Measurements from ENCODE around the gene SYT2.

SYT2 gene

DNA sequence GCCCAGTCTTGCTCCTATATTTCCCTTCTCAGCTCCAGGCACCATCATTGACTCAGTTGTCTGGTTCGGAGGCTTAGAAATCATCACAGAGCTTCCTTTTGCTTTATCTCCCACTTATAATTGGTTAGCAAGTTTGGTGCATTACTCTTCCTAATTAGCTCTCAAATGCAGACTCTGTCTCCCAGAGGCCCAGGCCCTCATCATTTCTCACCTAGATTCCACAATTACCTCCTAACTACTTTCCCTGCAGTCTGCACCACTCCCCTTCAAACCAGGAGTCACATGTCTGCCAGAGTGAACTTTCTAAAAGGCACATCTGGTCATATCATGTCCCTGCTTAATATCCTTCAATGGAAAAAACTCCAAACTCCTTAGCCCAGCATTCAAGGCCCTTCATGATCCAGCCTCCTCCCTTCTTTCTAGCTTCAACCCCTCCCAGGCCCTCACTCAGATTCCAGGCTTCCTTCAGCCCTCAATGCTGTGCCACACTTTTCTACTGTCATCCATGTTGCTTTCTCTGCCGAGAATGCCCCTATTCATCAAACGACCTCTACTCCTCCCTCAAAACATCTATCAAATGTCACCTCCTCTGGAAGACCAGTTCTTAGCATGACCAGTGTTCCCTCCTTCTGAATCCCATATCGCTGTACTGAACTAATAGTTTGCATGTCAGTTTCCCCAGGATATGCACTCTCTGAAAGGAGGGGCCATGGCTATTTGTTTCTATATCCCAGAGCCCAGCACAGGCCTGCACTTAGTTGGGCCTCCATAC, 30.7 kb downstream of the SYT2 start:
- no peak for DNase-seq (ENCODE audit: low read depth in 2 of 2)

DNA sequence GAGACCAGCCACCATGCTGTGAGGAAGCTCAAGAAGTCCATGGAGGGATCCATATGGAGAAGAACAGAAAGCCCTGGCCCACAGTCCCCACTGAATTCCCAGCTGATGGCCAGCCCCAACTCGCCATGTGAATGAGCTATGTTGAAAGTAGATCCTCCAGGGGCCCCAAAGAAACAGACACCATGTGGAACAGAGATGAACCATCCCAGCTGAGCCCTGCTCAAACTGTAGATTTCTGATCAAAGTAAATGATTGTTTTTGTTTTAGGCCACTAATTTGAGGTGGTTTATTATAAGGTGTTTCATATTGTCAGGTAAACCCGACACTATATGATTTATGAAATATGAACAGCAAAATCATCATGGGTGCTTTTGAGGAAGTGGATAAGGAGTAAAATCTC, 32.8 kb downstream of the SYT2 start:
- no peak for DNase-seq (ENCODE audit: low read depth in 2 of 2)

DNA sequence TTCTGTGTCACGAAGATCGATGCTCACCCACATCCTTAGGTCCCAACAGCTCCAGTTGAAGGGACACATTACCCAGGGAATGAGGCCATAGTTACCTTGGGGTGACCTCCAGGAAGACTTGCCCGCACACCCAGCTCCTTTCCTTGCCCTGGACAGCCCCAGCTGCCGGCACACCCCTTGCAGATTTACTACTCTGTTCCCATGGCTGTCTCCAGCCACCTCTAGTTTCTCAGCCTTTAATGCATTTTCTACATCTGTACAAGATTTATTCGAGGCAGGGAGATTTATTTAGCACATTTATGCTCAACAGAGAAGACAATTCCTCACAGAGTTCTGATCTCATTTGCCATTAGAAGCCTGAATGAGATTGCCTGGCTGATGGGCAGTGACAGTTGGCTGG, 36.7 kb downstream of the SYT2 start:
- no peak for DNase-seq (ENCODE audit: low read depth in 2 of 2)

DNA sequence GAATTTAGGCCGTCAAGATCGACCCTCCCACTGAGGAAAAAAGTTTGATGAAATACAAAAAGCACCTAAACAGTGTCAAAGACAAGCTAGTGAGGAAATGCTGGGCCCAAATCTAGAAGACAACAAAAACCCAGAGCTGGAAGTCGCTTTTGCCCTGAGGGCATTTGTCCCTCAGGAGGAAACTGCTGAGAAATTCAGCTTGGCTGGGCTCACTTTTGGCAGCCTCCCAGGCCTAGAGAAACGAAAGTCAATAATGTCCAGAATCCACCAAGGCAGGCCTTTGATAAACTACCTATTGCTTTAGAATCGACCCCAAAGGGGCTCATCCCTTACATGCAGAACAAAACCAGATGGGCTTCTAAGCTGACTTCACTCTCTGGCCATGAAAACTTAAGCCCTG, 38.9 kb downstream of the SYT2 start:
- DNase-seq (ENCODE audit: low read depth in 2 of 2): no peak

DNA sequence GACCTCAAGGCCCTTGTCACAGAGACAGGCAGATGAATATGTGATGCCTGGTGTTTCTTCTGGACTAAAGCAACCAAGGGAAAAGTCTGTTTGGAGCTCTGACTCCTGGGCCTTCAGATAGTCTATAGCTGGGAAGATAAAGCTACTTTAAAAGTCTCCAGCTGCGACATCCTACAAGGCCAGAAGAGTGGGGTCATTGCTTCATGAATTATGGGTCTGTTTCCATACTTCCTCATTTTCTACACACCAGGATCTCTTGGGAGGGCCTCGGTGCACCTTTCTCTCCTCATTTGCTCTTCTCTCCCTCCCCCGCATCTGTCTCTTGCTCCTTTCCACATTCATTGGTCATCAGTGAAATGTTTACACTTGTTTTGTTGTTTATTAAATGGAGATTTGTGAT, 44.8 kb downstream of the SYT2 start:
- DNase-seq (ENCODE audit: low read depth in 2 of 2): no peak

DNA sequence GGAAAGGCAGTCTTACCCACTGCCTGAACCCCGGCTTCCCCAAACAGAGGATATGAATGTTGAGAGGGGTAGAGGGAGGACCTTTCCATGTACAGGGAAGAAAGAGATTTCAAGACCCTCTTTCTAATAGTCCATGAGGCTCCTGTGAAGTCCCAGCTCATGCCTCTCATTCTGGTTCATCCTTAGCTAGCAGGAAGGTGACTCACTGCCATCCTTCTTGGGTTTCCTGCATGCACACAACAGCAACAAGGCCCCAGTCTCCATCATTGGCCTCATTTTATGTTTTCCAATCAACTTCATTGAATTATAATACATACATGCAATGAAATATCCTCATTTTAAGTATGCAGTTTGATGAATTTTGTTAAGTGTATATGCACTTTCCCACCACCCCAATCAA, 46.2 kb downstream of the SYT2 start:
- DNase-seq (ENCODE audit: low read depth in 2 of 2): no peak

DNA sequence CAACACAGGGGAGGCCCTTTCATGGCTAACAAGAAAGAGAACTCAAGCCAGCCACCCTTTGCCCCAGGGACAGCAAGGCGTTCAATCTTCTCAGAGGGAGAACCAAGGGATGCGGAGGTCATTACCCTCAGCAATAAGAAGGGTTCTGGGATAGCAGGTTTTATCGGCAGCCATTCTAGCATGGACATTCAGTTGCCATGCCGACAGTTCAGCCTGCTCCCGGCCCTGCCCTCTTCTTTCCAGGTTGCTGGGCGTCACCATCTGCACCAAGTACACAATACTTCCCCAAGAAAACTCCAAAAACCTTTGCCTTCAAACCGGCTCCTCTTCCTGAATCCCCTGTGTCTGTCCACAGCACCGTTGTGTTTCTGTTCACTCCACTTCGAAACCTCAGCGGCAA, 47.1 kb downstream of the SYT2 start:
- DNase-seq (ENCODE audit: low read depth in 2 of 2): no peak

DNA sequence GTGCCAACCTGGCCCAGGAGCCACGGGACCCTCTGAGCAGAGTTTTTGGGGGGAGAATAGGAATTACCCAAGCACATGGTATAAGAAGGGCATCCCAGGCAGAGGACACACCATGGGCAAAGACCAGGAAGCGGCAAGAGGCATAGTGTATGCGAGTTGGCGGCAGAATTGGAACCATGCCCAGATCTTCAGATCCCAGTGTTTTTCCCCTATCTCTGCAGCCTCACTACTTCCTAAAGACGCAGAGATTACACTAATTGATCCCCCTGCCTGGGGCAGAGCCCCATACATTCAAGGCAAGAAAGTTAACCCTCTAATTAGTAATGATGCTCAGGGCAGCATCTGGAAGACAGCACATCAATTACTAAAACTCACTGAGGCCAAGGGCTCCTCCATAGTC, 48.2 kb downstream of the SYT2 start:
- no peak for DNase-seq (ENCODE audit: low read depth in 2 of 2)

DNA sequence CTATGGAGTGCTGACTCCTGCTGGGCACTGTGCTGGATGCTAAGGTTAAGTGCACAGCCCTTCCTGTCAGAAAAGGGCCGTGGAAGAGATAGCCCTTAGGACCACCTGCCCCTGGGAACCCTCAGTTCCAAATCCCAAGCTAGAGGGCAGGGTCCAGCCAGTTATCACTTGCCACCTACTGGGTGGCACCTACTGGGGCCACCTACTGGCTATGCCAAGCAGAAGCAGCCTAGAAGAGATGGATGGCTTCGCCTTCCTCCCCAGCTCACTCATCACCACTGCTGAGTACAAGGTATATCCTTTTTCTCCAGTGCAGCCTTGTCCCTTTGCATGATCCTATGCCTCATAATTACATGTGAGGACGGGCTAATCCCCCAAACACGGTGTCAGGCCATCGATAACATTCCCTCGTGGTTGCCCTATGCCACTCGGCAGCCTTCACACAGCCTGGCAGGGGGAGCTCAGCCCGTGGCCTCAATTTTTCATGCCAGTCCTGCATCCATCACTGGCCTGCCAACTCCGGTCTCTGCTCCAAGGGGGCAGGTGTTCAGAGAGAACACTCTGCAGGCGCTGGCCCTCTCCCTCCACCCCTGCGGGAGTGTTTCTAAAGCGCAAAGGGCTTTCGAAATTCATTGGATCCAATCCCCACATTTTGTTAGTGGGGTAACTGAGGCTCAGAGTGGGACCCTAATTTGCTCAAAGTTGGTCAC, 49.0 kb downstream of the SYT2 start:
- no peak for DNase-seq (ENCODE audit: low read depth in 2 of 2)

DNA sequence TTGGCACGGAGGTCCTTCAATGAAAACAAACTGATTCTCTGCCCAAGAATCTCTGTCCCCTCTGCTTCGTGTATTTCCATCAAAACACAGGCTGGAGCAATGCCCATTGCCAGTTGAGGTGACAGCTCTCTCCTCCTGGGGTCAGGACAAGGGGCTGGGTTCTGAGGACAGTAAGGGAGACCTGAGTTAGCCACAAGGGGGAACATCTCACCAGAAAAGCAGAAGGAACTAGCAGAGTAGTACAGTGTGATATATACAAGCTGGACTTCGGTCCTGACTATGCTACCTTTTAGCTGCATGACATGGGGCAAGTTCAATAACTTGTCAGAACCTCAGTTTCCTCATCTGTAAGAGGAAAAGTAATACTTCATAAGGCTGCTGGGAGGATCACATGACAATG, 50.3 kb downstream of the SYT2 start:
- no peak for DNase-seq (ENCODE audit: low read depth in 2 of 2)

DNA sequence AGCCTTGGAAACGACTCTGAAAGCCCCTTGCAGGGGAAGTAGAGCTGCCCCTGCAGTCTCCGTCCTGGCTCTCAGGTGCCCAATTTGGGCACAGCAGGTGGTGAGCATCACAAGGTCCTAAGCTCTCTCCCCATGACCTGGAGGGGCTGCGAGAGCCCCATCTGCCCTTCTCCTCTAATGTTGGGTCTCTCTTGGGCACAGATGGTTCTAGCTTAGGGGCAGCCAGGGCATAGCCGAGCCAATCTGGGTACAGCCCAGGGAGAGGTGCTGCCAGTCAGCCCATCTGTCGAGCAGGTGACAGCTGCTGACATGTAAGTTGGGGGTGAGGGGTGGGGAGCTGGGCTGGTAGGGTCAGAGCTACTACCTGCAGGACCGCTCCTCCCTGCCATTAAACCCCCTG, 50.7 kb downstream of the SYT2 start:
- DNase-seq (ENCODE audit: low read depth in 2 of 2): no peak

DNA sequence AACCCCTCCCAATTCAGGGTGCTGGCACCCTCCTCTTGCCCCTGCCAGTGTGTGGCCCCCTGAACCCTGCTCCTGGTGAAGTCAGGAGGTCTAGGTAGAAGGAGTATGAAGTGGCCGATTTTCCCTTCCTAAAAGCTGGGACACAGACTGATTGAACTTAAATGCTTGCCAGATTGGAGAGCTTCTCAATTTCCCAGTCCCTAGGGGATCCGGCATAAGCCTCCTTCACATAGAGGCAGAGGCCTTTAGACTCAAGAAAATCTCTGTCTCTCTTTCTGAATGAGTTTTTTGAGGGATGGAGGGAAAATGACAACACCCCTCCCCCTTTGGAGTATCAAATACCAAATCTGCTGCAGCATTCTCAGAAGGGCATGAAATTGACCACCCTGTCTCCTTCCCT, 51.5 kb downstream of the SYT2 start:
- no peak for DNase-seq (ENCODE audit: low read depth in 2 of 2)

DNA sequence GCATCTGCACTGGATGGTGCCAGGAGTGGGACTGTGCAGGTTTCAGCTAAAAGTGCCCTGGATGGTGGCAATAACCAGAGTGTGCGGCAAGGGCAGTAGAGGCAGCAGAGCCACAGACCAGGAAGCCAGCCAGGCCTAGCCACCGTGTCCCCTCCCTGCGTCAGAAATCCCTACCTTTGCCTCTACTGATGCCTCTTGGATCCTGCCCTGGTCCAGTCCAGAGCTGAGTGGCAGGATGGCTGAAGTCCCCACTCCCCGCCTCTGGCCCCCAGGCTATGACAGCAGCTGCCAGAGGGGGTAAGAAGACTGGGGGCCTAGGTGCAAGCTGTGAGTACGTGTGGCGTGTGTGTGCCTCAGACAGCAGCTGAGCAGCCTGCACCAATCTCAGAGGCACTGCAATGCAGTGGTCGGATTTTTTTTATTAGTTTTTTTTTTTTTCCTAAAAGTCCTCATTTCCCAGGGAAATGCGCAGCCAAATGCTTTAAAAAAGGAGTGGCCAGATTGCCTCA, 51.9 kb downstream of the SYT2 start:
- no peak for DNase-seq (ENCODE audit: low read depth in 2 of 2)

DNA sequence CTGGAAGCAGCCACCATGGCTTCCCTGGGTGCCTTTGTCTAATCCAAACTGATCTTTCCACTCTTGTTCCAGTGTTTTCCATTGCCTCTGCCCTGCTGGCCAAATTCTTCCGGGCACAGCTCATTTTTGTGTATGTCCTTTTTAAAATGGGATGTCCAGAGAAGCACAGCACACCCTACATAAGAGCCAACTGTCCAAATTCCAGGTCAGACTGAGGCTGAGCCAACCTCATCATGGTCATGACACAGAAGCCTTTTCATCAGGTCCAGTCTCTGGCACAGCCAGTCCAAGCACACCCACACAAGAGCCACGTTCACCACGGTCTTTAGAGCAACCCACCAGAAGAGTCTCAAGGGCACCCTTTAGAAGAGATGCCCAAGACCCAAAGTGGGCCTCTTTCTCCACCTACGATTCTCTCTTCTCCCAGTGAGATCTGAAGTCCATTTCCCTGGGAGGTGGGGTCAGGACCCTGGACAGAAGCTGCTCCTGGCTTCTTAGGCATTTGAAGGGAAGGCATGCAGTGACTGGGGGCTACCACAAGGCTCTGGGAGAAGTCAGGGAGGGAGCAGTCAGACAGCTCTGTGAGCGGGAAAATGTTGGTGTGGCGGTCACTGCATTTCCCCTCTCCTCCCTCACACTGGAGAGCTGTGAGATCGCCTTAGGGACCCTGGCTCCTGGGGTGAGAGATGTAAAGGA, 53.2 kb downstream of the SYT2 start:
- no peak for DNase-seq (ENCODE audit: low read depth in 2 of 2)

DNA sequence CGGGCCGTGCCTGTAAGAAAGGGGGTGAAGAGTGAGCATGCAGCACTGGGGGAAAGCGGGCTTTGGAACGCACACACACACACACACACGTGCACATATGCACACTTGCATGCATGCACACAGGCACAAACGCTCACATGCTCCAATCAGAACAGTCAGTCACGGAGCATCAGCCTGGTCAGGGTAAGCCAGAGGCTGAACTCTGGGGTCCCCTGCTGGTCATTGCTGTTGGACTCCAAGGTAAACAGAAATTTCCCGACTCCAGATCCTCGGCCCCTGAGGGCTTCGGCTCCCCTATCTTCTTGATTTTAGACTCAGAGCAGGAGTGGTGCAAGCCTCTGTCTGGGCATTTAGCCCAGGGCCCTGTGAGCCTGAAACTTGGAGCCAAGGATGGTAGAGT, 54.2 kb downstream of the SYT2 start:
- no peak for DNase-seq (ENCODE audit: low read depth in 2 of 2)

DNA sequence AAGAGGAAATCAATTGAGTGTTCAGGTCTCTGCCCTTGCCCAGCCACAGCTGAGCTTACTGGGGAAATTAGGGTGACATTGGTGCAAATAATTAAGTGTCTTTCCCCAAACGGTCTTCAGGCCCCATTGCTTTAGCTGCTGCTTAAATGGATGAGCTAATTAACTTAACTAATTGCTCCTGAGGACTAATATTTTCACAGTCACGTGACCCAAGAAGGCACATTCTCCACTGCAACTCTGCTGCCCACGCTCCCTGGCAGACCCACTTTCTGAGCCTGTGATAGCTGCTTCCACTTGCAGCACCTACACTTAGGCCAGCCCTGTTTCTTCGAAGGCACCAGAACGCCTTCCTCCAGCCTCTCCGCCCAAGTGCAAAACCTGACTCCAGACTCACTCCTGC, 56.2 kb downstream of the SYT2 start:
- DNase-seq (ENCODE audit: low read depth in 2 of 2): no peak

DNA sequence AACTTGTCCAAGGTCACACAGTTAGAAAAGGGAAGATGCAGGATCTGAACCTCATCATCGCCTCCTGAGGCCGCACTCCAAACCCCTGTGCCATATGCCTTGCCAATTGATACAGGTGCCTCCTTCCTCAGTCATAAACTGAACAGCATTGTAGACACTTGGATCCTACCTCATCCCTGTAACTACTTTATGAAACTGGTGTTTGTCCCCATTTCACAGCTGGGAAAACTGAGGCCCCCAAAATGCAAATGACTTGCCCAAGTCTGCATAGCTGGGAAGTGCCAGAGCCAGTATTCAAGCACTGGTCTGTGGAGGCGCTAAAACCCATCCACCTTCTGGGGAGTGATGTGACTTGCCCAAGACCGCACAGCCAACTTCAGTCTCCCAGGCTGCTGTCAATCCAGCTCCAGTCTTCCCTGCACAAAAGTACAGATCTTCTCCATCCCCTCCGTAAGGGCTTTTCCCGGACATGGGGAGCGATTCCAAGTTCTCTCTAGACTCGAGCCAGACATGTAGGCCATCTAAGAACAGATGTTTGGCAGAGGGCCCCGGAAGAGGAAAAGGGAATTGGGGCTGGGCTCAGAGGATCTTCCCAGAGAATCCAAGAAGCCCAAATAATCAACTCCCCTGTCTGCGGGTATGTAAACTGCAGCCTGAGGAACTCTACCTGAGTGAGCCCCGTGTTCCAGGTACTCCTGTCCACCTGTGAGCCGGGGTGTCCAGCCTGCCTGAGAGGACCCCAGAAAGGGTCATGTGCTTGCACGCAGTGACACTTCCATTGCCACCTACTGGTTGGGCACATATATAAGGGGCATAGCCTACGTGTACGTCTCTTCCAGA, 60.5 kb downstream of the SYT2 start:
- DNase-seq (ENCODE audit: low read depth in 2 of 2): no peak

DNA sequence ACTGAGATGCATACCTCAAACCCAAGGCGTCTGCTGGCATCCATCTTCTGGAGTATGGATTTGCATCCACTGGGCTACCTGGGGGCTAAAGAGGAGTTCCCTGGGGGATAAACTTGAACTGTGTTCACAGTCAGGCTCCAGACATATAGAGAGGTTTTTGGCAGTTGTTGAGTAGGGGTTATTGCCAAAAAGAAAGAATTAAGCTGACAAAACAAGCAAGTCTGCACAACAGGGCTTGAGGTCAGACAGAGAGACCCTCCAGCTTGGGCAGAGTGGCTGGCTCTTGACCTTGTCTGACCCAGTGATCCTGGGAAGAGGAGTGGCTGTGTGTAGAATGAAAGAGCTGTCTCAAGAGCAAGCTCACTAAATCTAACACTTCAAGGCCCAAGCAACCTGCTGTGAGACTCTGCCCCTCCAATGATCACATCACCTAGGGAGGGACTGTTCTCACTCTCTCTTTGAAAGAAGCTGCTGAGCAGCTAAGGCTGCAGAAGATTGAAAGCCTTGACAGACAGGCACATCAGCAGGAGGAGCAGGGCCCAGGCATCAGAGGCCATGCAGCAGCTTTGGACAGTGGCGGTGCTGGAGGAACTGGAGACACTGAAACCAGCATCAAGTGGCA, 61.5 kb downstream of the SYT2 start:
- no peak for DNase-seq (ENCODE audit: low read depth in 2 of 2)

DNA sequence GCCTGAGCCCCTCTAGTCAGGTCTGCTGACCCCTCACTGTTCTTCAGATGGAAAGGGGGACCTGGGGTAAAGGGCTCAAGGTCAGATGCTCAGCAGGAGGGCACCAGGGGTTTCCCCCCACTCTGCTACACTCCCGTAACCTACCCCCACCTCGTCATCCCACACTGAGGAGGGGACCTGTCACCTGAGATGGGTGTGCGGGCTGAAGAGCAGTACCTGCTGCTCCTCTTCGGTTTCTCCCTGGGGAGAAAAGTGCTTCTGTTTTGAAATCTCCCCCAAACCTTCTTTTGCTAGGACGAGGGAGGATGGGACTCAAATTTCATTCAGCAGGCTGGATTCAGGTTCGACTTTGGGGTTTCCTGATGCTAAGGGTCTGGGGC, 65.2 kb downstream of the SYT2 start:
- DNase-seq (ENCODE audit: low read depth in 2 of 2): no peak

DNA sequence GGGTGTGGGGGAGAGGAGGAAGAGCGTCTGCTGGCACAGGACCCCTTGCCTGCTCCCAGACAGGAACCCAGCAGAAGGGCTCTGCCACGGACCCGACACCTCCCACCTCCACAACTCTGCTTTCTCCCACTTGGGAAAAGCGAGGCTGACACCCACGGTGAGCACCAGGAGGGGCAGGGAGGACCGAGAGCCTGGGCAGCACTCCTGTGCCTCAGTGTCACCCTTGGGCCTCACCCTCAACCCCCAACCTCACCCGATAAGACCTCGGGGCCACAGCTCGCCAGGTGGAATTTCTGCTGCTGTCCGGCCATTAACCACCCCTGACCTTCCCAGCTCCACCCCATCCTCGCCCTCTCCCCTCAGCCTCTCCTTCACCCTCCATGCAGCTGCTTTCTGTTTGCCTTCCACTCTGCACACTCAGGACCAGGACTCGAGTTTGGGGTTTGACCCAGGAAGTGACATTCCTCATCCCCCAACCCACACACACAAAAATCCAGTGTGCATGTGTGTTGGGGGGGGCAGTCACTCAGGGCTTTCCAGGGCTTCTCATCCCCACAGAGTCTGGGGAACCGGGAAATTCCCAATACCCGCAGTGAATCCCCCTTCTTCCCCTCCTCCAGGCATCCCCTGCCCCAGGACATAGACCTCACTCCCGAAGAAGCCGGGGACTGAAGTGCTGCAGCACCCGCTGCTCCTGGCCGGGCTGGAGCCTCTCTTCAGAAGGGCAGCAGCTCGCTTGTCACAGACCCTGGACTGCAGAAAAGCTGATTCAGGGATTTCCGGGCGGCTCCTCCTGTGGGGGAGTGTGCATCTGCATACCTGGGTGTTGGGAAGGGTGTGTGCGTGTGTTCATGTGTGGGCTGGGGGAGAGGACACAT, 65.8 kb downstream of the SYT2 start:
- no peak for DNase-seq (ENCODE audit: low read depth in 2 of 2)

Data from stimulated activated CD8-positive, alpha-beta memory T cell treated with anti-CD3 and anti-CD28 coated beads, Interleukin-7, amount 100 ng/mL, for 4 hours (primary cell).